Fibroblast of lung (primary cell): ENCODE results near the gene AKIRIN2. TPM values are rescaled to one million over a fixed set of nuclear protein-coding genes. Genes with fewer than 3 reads are reported as not detected.

Experiments used
- DNase-seq, 2 donors: peaks; one replicate each; pipeline versions ENCODE4 v3.0.0 to v3.0.0-alpha.2; 2010; ENCODE audit warnings: low read depth in 2 of 2
- H2AFZ ChIP-seq: 2 replicates; pipeline ENCODE4 v1.5.1; 2012; ENCODE audit warnings: low read length, control low read depth, inconsistent platforms
- H3K27ac ChIP-seq: 2 replicates; pipeline ENCODE4 v1.5.1; 2011; ENCODE audit warnings: low read length, control low read depth; ENCODE audit not compliant: insufficient read depth
- H3K27me3 ChIP-seq: 2 replicates; pipeline ENCODE4 v1.5.1; 2011; ENCODE audit warnings: mild to moderate bottlenecking, low read length; ENCODE audit not compliant: control insufficient read depth, insufficient read depth
- H3K36me3 ChIP-seq: 2 replicates; pipeline ENCODE4 v1.5.1; 2011; ENCODE audit warnings: low read length; ENCODE audit not compliant: control insufficient read depth, insufficient read depth
- H3K4me1 ChIP-seq: 2 replicates; pipeline ENCODE4 v1.5.1; 2011; ENCODE audit warnings: low read length; ENCODE audit not compliant: control insufficient read depth, insufficient read depth; ENCODE audit errors: extremely low read depth
- H3K4me2 ChIP-seq: 2 replicates; pipeline ENCODE4 v1.5.1; 2011; ENCODE audit warnings: low read length, control low read depth; ENCODE audit not compliant: insufficient read depth; ENCODE audit errors: extremely low read depth
- H3K4me3 ChIP-seq, 4 experiments: fragments of 200-600 bp in 1 of 4; sonication (generic) in 1 of 4; replicated peaks in 1 of 4; 2 replicates each; pipeline ENCODE4 v1.5.1; 2011 to 2016; ENCODE audit warnings: low read length in 4 of 4, low read depth in 3 of 4, mild to moderate bottlenecking in 3 of 4, control low read depth in 2 of 4, inconsistent platforms in 1 of 4, mixed read lengths in 1 of 4; ENCODE audit not compliant: insufficient read depth in 1 of 4; ENCODE audit errors: control extremely low read depth in 1 of 4
- H3K79me2 ChIP-seq: 2 replicates; pipeline ENCODE4 v1.5.1; 2012; ENCODE audit warnings: mild to moderate bottlenecking, low read length, inconsistent platforms; ENCODE audit not compliant: control insufficient read depth, insufficient read depth
- H3K9ac ChIP-seq: 2 replicates; pipeline ENCODE4 v1.5.1; 2011; ENCODE audit warnings: mild to moderate bottlenecking, low read length, control low read depth; ENCODE audit not compliant: insufficient read depth
- H3K9me3 ChIP-seq: 2 replicates; pipeline ENCODE4 v1.5.1; 2012; ENCODE audit warnings: low read depth, low read length; ENCODE audit not compliant: control insufficient read depth, insufficient read depth
- H4K20me1 ChIP-seq: 2 replicates; pipeline ENCODE4 v1.5.1; 2011; ENCODE audit warnings: low read length; ENCODE audit not compliant: control insufficient read depth, insufficient read depth; ENCODE audit errors: extremely low read depth
- CTCF ChIP-seq, 2 donors: IDR thresholded peaks in 1 of 2; conservative IDR thresholded peaks in 1 of 2; 1 replicate in 1 of 2; 2 replicates in 1 of 2; pipeline ENCODE4 v1.5.1; 2011 to 2012; ENCODE audit warnings: low read length in 2 of 2, control low read depth in 1 of 2, inconsistent platforms in 1 of 2, low read depth in 1 of 2, mild to moderate bottlenecking in 1 of 2
- EZH2 ChIP-seq: IDR thresholded peaks from 2 replicates; pipeline ENCODE4 v1.5.1; 2012; ENCODE audit warnings: low read length, control low read depth, mild to moderate bottlenecking; ENCODE audit errors: missing control alignments
- polyA plus RNA-seq, 2 donors: library from polyadenylated mRNA; depleted of rRNA in 1 of 2; stranded (reverse) in 1 of 2; unstranded in 1 of 2; fragments of >200 nt; gene quantifications; 2 replicates each; pipeline ENCODE4 v1.2.1, GENCODE V29; 2011 to 2012; ENCODE audit warnings: missing spikeins in 1 of 2
- total RNA-seq: library from RNA; depleted of rRNA; stranded (reverse); fragments of >200 nt; gene quantifications from 2 replicates; pipeline ENCODE4 v1.2.1, GENCODE V29; 2014

Gene AKIRIN2
- total and polyA plus RNA-seq, 2 donors (not counting 1 experiment from before 2014, with no cell fraction given) = 33.7 to 41.0 TPM

- Histone ChIP-seq H3K27me3 (no peaks in the 10 kb centered on the region), H3K4me1 (no peaks in the 10 kb centered on the region), H3K36me3 (peaks cover 6% of the 10 kb centered on the region), H4K20me1 (no peaks in the 10 kb centered on the region), H3K9me3 (no peaks in the 10 kb centered on the region), H3K4me3 (no peak overlapping the region), H3K4me2 (no peak overlapping the region), H3K9ac (no peak overlapping the region), H3K27ac (no peak overlapping the region), H2AFZ (no peak overlapping the region), H3K79me2 (peaks cover 3% of the 10 kb centered on the region)
- DNase-seq = no peak
- TF ChIP-seq CTCF (conservative IDR thresholded peaks at IDR 0.05 in 1 of 2, IDR thresholded peaks at IDR 0.05 in 1 of 2; ENCODE audit: low read depth in 1 of 2, low read length in 2 of 2) (no peak), EZH2 (no peak)
Observed at GRCh38 chr6:87674290-87674689, 27.7 kb downstream of the AKIRIN2 start.

- Histone ChIP-seq H3K27me3 (no peaks in the 10 kb centered on the region), H3K4me2 (no peak overlapping the region), H4K20me1 (no peaks in the 10 kb centered on the region), H3K9ac (no peak overlapping the region), H3K27ac (no peak overlapping the region), H3K79me2 (no peaks in the 10 kb centered on the region), H3K4me3 (no peak overlapping the region), H3K4me1 (no peaks in the 10 kb centered on the region), H3K36me3 (peaks cover 6% of the 10 kb centered on the region), H2AFZ (no peak overlapping the region), H3K9me3 (no peaks in the 10 kb centered on the region)
- TF ChIP-seq EZH2 (no peak), CTCF (conservative IDR thresholded peaks at IDR 0.05 in 1 of 2, IDR thresholded peaks at IDR 0.05 in 1 of 2; ENCODE audit: low read depth in 1 of 2, low read length in 2 of 2) (no peak)
- DNase-seq = no peak
Observed at GRCh38 chr6:87673237-87673636, 28.8 kb downstream of the AKIRIN2 start.

- Histone ChIP-seq H3K27ac (no peak overlapping the region), H3K79me2 (no peaks in the 10 kb centered on the region), H3K4me1 (no peaks in the 10 kb centered on the region), H3K4me2 (no peak overlapping the region), H3K9me3 (no peaks in the 10 kb centered on the region), H3K9ac (no peak overlapping the region), H3K4me3 (no peak overlapping the region), H4K20me1 (no peaks in the 10 kb centered on the region), H3K27me3 (no peaks in the 10 kb centered on the region), H3K36me3 (peaks cover 5% of the 10 kb centered on the region), H2AFZ (no peak overlapping the region)
- TF ChIP-seq CTCF (conservative IDR thresholded peaks at IDR 0.05 in 1 of 2, IDR thresholded peaks at IDR 0.05 in 1 of 2; ENCODE audit: low read depth in 1 of 2, low read length in 2 of 2) (no peak), EZH2 (no peak)
- DNase-seq = no peak
Observed at GRCh38 chr6:87672641-87673040, 29.4 kb downstream of the AKIRIN2 start.
